ENCODE results near the gene ALLC.

ALLC gene

DNA sequence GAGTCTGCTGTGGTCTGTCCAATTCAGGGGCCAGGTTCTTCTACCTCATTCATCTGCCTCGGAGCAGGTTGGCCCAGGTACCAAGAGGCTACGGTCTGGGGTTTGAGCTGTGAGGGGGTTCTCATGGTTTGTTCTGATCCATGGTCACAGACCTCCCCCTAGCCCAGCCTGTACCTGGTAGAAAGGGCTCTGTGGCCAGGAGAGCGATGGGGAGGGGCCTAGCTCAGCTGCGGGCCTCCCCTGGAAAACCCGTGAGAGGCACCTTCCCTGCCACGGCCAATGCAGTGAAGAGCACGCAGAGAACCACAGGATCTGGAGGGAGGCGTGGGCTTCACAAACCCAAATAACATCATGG is 19.6 kb upstream of the ALLC start:
- Histone ChIP-seq H3K4me3 (ENCODE audit: low read depth, low read length) (no peak overlapping the region), H3K36me3 (replicated peaks) (no peaks in the 10 kb centered on the region), H3K27ac (no peak overlapping the region), H3K27me3 (replicated peaks) (no peaks in the 10 kb centered on the region)
- TF ChIP-seq, protein P1, sequence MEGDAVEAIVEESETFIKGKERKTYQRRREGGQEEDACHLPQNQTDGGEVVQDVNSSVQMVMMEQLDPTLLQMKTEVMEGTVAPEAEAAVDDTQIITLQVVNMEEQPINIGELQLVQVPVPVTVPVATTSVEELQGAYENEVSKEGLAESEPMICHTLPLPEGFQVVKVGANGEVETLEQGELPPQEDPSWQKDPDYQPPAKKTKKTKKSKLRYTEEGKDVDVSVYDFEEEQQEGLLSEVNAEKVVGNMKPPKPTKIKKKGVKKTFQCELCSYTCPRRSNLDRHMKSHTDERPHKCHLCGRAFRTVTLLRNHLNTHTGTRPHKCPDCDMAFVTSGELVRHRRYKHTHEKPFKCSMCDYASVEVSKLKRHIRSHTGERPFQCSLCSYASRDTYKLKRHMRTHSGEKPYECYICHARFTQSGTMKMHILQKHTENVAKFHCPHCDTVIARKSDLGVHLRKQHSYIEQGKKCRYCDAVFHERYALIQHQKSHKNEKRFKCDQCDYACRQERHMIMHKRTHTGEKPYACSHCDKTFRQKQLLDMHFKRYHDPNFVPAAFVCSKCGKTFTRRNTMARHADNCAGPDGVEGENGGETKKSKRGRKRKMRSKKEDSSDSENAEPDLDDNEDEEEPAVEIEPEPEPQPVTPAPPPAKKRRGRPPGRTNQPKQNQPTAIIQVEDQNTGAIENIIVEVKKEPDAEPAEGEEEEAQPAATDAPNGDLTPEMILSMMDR (IDR thresholded peaks at IDR 0.05; ENCODE audit: low read depth, low read length, missing control alignments) = no peak
- in situ Hi-C loops (cut with HindIII; ENCODE audit: low pct_ligation_motif_present, low sequenced_read_pairs) = no loop called here
- DNase-seq = no peak

DNA sequence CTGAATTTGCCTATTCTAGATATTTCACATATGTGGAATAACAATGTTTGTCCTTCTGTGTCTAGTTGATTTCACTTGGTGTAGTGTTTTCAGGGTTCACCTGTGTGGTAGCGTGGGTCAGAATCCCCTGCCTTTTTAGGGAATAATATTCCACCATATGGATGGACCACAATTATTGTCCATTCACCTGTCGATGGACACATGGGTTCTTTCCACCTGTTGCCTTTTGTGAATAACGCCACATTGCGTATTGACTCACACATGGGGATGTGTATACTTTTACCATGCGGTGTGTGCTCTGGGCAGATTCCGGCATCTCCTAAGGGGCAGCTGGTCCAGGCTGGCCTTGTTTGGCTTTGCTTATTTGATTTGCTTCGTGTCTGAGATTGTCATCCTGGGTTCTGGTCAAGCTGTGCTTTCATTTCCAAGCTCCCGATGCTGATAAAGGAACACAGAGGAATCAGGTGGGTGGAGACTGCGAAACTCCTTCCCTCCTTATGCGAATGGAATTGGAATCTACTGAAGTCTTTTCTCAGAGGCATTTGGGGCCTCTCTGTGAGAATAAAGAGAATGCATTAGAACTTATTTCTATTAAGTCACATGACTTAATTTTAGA is 18.9 kb upstream of the ALLC start:
- Histone ChIP-seq H3K4me3 (ENCODE audit: low read depth, low read length) (no peak overlapping the region), H3K27me3 (replicated peaks) (no peaks in the 10 kb centered on the region)
- in situ Hi-C loops (cut with HindIII; ENCODE audit: low pct_ligation_motif_present, low sequenced_read_pairs) = no loop called here

DNA sequence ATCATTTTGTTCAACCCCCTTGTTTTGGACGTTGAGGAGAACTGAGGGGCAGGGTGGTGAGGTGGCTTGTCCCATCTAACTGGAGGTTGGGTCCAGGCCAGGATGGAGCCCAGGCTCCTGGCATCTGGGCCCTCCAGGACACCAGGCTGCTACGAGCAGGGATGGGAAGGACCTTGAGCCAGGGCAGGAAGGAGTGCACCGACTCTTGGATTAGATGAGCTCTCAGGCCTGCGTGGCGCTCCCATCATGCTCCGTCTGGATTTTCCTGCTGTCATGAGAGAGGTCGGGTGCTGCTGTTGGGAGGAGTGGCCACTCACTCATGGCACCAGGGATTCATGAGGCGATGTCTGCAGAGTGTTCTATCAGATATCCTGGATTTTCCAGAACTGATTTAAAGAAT is 18.3 kb upstream of the ALLC start:
- no peaks in the 10 kb centered on the region for H3K27me3 ChIP-seq (replicated peaks)

More for the DNA sequence above, 18.9 kb upstream of the ALLC start:
- TF ChIP-seq, protein P1 (IDR thresholded peaks at IDR 0.05; ENCODE audit: low read depth, low read length, missing control alignments) = no peak
- no peaks in the 10 kb centered on the region for H3K36me3 ChIP-seq (replicated peaks)
- no peak for DNase-seq
- no peak overlapping the region for H3K27ac ChIP-seq

DNA sequence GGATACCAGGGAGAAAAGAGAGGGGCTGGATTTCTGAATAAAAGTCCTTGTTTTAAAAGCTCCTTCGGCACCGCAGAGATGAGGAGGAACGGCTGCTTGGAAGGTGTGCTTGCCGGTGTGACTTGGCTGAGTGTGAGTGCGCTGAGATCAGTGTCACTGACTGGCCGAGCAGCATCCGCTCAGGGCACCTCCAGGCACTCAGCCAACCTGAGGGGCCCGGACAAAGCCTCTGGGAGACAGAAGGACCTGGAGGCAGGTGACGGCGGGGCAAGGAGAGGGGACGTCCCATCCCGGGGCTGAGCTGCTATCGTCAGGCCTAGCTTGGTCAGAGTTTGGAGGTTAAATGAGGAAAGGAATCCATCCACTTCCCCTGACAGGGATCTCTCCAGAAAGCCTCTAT is 16.8 kb upstream of the ALLC start:
- no peaks in the 10 kb centered on the region for H3K36me3 ChIP-seq (replicated peaks)
- no peak overlapping the region for H3K4me3 ChIP-seq (ENCODE audit: low read depth, low read length)
- in situ Hi-C loops (cut with HindIII; ENCODE audit: low pct_ligation_motif_present, low sequenced_read_pairs) = no loop called here
- no peak for DNase-seq
- no peak overlapping the region for H3K27ac ChIP-seq
- TF ChIP-seq, protein P1 (IDR thresholded peaks at IDR 0.05; ENCODE audit: low read depth, low read length, missing control alignments) = no peak
- H3K27me3 ChIP-seq (replicated peaks) = no peaks in the 10 kb centered on the region

More for the DNA sequence above, 18.3 kb upstream of the ALLC start:
- no peak for DNase-seq
- TF ChIP-seq, protein P1 (IDR thresholded peaks at IDR 0.05; ENCODE audit: low read depth, low read length, missing control alignments) = no peak
- Histone ChIP-seq H3K36me3 (replicated peaks) (no peaks in the 10 kb centered on the region), H3K4me3 (ENCODE audit: low read depth, low read length) (no peak overlapping the region), H3K27ac (no peak overlapping the region)
- in situ Hi-C loops (cut with HindIII; ENCODE audit: low pct_ligation_motif_present, low sequenced_read_pairs) = no loop called here

DNA sequence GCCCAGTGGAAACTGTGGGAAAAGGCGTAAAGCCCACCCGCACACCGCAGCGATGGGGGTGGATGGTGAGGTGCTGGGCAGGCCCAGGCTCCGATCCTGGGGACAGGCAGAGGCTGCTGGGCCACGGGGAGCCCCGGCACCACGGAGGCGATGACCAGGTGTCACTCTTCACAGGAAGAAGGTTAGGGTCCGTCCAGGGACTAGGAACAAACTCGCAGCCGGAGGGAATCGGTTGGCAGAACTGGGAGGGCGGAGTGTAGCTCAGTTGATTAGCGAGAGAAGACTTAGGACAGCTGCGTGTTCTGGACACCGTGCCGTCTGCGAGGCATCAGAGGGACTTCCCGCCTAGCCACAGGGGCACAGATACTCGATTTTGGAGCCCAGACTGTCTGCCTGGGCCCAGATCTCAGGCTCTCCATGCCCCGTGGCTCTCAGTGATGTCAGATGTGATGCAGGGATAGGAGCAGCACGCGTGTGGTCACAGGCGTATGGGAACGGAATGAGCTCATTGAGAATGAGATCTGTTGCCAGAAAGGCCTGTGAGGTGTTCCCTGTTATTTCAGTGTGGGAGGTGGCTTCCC is 16.1 kb upstream of the ALLC start:
- in situ Hi-C loops (cut with HindIII; ENCODE audit: low pct_ligation_motif_present, low sequenced_read_pairs) = no loop called here
- no peak for DNase-seq
- Histone ChIP-seq H3K36me3 (replicated peaks) (no peaks in the 10 kb centered on the region), H3K27ac (no peak overlapping the region), H3K27me3 (replicated peaks) (no peaks in the 10 kb centered on the region), H3K4me3 (ENCODE audit: low read depth, low read length) (no peak overlapping the region)
- TF ChIP-seq, protein P1 (IDR thresholded peaks at IDR 0.05; ENCODE audit: low read depth, low read length, missing control alignments) = no peak
